Measurements from ENCODE around the gene ZFHX2.
"Not testable (repeated sequence)": the region's sequence is repeated elsewhere in the genome, so short reads cannot be mapped to it uniquely, and the experiment has no call there.

Gene ZFHX2

DNA sequence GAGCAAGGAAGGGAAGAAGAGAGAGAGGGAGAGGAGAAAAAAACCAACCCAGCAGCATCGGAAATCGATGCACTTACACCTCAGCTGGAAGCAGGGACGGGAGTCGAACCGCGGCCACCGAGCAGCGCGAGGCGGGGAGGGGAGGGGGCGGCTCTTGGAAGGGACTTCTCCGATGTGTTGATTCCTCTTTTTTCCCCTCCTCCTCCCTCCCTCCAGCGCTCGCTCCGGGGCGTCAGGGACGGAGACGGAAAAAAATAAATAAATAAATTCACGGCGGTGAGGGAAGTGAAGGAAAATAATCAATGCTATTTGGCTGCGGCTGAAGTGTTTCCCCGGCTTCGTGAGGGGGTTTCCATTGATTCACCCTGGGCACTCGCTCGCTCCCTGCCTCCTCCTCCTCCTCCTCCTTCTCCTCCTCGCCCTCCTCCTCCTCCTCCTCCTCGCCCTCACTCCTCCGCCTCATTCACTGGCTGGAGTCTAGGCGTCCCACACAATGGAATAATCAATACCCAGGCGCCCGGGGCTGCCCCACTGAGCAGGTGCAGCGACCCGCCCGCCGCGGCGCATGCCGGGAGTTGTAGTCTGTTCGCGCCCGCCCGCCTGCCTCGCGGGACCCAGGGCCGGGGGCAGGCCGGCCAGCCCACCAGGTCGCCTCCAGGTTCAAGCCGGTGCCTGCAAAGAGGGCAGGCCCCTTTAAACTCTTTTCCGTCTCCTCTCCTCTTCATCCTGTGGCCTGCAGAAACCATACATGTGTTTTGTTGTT is at the start of gene ZFHX2:
Gene ZFHX2 (minus strand): TSS at position 500 of the 763 bp plus-strand sequence. CDS start 16,440 bp downstream, outside the sequence.
- H3K4me2 ChIP-seq: peak within 1 kb of the TSS; percentile 85 to 97 (median 91)
- H3K27ac ChIP-seq: peak within 1 kb of the TSS; percentile 45 to 71 (median 62); a peak in 19 of 22 replicates
- H3K9ac ChIP-seq: peak within 1 kb of the TSS; percentile 66 to 81 (median 75)
- no peaks in the 10 kb centered on the region for H3K9me3 ChIP-seq (replicated peaks in 1 of 11)
- peaks cover 31 to 40% (median 34%) of the 10 kb centered on the region in 10 experiments for H3K4me1 ChIP-seq
- no peaks in the 10 kb centered on the region for H3K27me3 ChIP-seq
- peak within 1 kb of the TSS; percentile 70 to 81 (median 76) for H3K4me3 ChIP-seq
- H4K20me1 ChIP-seq: no peaks in the 10 kb centered on the region
- no peaks in the 10 kb centered on the region for H3K36me3 ChIP-seq
- no peak for TF ChIP-seq Cebpa-rat (IDR thresholded peaks at IDR 0.05)

DNA sequence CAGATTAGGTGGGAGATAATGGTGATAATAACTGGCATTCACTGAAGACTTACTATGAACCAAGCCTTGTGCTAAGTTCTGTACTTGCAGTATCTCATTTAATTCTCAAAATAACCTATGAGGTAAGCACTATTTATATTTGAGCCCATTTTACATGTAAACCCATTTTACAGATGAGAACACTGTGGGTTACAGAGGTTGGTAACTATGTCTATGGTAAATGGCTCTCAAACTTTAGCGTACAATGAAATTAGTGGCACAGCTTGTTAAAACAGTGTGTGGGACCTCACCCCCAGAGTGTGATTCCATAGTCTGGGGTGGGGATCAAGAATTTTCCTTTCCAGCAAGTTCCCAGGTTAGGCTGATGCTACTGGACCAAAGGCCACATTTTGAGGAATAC is 49.2 kb upstream of the ZFHX2 start:
- TF ChIP-seq Cebpa-rat (IDR thresholded peaks at IDR 0.05): no peak
- H3K9ac ChIP-seq: no peak overlapping the region
- H3K9me3 ChIP-seq (replicated peaks in 1 of 11): peaks cover 0 to 20% (median 12%) of the 10 kb centered on the region in 11 experiments; a peak in 11 of 22 replicates
- H3K36me3 ChIP-seq: no peaks in the 10 kb centered on the region
- H3K27me3 ChIP-seq: no peaks in the 10 kb centered on the region
- no peak overlapping the region for H3K4me3 ChIP-seq
- peaks cover 5 to 13% (median 10%) of the 10 kb centered on the region in 10 experiments; a peak in 12 of 20 replicates for H3K4me1 ChIP-seq
- no peak overlapping the region for H3K27ac ChIP-seq
- no peaks in the 10 kb centered on the region for H4K20me1 ChIP-seq
- H3K4me2 ChIP-seq: no peak overlapping the region

GRCh38 chr14:23600322-23600707 is 48.8 kb upstream of the ZFHX2 start:
- Histone ChIP-seq H3K9me3 (replicated peaks in 1 of 11) (peaks cover 0 to 20% (median 12%) of the 10 kb centered on the region in 11 experiments; a peak in 11 of 22 replicates), H3K27ac (no peak overlapping the region), H3K9ac (no peak overlapping the region), H3K4me1 (peaks cover 4 to 13% (median 9%) of the 10 kb centered on the region in 10 experiments; a peak in 10 of 20 replicates), H4K20me1 (no peaks in the 10 kb centered on the region), H3K4me3 (no peak overlapping the region), H3K36me3 (no peaks in the 10 kb centered on the region), H3K4me2 (no peak overlapping the region), H3K27me3 (no peaks in the 10 kb centered on the region)
- no peak for TF ChIP-seq Cebpa-rat (IDR thresholded peaks at IDR 0.05)

DNA sequence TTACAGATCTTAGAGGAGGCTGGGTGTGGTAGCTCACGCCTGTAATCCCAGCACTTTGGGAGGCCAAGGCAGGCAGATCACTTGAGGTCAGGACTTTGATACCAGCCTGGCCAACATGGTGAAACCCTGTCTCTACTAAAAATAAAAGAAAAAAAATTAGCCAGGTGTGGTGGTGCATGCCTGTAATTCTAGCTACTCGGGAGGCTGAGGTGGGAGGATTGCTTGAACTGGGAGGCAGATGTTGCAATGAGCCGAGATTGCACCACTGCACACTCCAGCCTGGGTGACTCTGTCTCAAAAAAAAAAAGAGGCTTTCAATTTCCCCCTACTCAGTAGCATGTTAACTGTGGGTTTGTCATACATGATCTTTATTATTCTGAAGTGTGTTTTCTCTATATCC is 42.6 kb upstream of the ZFHX2 start:
- 0 out of 22 replicates have a peak, but pooled peaks of 1 of the 11 experiments have one; percentile 16 for TF ChIP-seq Cebpa-rat (IDR thresholded peaks at IDR 0.05)
- H3K9me3 ChIP-seq (replicated peaks in 1 of 11); H3K4me3 ChIP-seq; H3K27me3 ChIP-seq; H3K4me2 ChIP-seq; H3K4me1 ChIP-seq; H3K9ac ChIP-seq; H3K27ac ChIP-seq; H3K36me3 ChIP-seq; H4K20me1 ChIP-seq: not testable (repeated sequence)

GRCh38 chr14:23590198-23590597 is 38.6 kb upstream of the ZFHX2 start:
- Histone ChIP-seq H3K27ac (no peak overlapping the region), H4K20me1 (no peaks in the 10 kb centered on the region), H3K27me3 (no peaks in the 10 kb centered on the region), H3K36me3 (no peaks in the 10 kb centered on the region), H3K4me2 (no peak overlapping the region), H3K4me3 (no peak overlapping the region), H3K9me3 (replicated peaks in 1 of 11) (no peaks in the 10 kb centered on the region), H3K4me1 (peaks cover 8 to 11% (median 9%) of the 10 kb centered on the region in 10 experiments; a peak in 18 of 20 replicates), H3K9ac (no peak overlapping the region)
- no peak for TF ChIP-seq Cebpa-rat (IDR thresholded peaks at IDR 0.05)

DNA sequence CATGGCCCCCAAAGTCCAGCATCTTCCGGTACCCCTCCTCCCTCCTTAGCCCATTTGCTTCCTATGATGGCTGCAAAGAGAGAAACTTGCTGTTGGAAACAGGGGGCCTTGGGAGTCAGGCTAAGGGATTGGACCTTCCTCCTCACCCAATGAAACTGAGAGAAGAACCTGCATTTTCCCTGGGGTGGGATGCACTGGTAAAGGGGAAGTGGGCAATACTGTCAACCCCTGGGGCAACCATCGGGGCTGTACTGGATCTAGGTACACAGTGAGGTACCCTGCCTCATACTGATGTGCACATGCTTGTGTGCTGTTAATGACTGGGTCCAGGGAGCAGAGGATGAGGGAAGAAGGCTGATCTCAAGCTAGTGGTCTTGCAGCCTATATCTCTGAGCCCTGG is 38.0 kb upstream of the ZFHX2 start:
- Histone ChIP-seq H3K9me3 (replicated peaks in 1 of 11) (no peaks in the 10 kb centered on the region), H3K36me3 (no peaks in the 10 kb centered on the region), H4K20me1 (no peaks in the 10 kb centered on the region), H3K9ac (peak overlapping the region in 1 of 11 experiments; percentile 15; a peak in 1 of 22 replicates), H3K27ac (no peak overlapping the region), H3K27me3 (no peaks in the 10 kb centered on the region), H3K4me3 (no peak overlapping the region), H3K4me1 (peaks cover 8 to 11% (median 9%) of the 10 kb centered on the region in 10 experiments; a peak in 18 of 20 replicates), H3K4me2 (peak overlapping the region; percentile 17 to 59 (median 42); a peak in 20 of 22 replicates)
- TF ChIP-seq Cebpa-rat (IDR thresholded peaks at IDR 0.05): no peak

DNA sequence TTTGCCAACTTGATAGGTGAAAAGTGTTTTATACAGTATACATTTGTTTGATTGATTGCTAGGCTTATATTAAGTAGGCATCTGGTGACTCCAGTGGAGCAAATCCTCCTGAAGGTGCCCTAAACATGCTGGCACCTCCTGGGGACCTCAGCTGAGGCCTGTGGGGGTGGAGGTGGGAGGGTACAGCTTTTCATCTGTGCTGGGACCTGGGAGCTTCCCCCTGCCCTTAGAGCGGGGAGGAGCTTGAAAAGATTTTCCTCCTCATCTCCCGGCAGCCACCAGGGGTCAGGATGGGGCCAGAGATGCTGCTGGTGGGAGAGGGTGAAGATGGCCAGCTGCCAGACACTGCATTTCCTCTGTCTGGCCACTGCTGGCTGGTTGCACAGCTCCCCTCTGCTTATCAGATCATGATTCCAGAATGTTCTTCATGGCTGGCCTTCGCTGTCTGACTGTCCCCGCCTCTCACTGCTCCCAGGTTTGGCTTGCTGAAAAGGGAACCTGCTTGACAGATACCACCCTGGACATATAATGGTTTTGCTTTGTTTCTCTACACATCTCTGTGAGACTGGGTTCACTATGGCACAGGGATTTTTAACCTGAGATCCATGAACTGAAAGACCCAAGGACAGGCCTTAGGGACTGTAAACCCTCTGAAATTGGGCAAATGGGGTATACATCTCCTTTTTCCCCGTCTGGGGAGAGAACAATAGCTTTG is 37.5 kb upstream of the ZFHX2 start:
- TF ChIP-seq Cebpa-rat (IDR thresholded peaks at IDR 0.05): no peak
- peak overlapping the region; percentile 17 to 59 (median 42); a peak in 20 of 22 replicates for H3K4me2 ChIP-seq
- H3K36me3 ChIP-seq: no peaks in the 10 kb centered on the region
- H3K4me1 ChIP-seq: peaks cover 8 to 11% (median 9%) of the 10 kb centered on the region in 10 experiments; a peak in 18 of 20 replicates
- H4K20me1 ChIP-seq: no peaks in the 10 kb centered on the region
- H3K4me3 ChIP-seq: no peak overlapping the region
- no peaks in the 10 kb centered on the region for H3K9me3 ChIP-seq (replicated peaks in 1 of 11)
- H3K27me3 ChIP-seq: no peaks in the 10 kb centered on the region
- no peak overlapping the region for H3K27ac ChIP-seq
- peak overlapping the region in 1 of 11 experiments; percentile 15; a peak in 1 of 22 replicates for H3K9ac ChIP-seq

DNA sequence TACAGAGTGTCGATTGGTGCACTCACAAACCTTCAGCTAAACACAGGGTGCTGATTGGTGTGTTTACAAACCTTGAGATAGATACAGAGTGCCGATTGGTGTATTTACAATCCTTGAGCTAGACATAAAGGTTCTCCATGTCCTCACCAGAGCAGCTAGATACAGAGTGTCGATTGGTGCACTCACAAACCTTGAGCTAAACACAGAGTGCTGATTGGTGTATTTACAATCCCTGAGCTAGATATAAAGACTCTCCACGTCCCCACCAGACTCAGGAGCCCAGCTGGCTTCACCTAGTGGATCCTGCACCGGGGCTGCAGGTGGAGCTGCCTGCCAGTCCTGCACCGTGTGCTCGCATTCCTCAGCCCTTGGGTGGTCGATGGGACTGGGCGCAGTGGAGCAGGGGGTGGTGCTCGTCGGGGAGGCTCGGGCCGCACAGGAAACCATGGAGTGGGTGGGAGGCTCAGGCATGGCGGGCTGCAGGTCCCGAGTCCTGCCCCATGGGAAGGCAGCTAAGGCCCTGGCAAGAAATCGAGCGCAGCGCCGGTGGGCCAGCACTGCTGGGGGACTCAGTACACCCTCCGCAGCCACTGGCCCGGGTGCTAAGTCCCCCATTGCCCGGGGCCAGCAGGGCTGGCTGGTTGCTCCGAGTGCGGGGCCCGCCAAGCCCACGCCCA is 33.1 kb upstream of the ZFHX2 start:
- H4K20me1 ChIP-seq; H3K4me2 ChIP-seq; H3K9me3 ChIP-seq (replicated peaks in 1 of 11); H3K36me3 ChIP-seq; H3K27me3 ChIP-seq; H3K4me3 ChIP-seq; H3K4me1 ChIP-seq; H3K27ac ChIP-seq; H3K9ac ChIP-seq: not testable (repeated sequence)

DNA sequence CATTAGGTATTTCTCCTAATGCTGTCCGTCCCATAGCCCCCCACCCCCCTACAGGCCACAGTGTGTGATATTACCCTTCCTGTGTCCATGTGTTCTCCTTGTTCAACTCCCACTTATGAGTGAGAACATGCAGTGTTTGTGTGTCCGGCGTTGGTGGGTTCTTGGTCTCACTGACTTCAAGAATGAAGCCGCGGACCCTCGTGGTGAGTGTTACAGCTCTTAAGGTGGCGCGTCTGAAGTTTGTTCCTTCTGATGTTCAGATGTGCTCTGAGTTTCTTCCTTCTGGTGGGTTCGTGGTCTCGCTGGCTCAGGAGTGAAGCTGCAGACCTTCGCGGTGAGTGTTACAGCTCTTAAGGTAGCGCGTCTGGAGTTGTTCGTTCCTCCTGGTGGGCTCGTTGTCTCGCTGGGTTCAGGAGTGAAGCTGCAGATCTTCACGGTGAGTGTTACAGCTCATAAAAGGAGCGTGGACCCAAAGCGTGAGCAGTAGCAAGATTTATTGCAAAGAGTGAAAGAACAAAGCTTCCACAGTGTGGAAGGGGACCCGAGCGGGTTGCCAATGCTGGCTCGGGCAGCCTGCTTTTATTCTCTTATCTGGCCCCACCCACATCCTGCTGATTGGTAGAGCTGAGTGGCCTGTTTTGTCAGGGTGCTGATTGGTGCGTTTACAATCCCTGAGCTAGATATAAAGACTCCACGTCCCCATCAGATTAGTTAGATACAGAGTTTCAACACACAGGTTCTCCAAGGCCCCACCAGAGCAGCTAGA is 32.4 kb upstream of the ZFHX2 start:
- not testable (repeated sequence) for H3K9ac ChIP-seq; H3K36me3 ChIP-seq; H3K9me3 ChIP-seq (replicated peaks in 1 of 11); H3K27ac ChIP-seq; H3K4me2 ChIP-seq; H3K4me3 ChIP-seq; H3K4me1 ChIP-seq; H4K20me1 ChIP-seq; H3K27me3 ChIP-seq
